DOHH2 (cell line): ENCODE data around the gene OLFML3.

Experiments
- H3F3A ChIP-seq: fragments of 200-600 bp; sonication (generic), shearing (Covaris generic); 2 replicates; pipeline ENCODE4 v1.6.0; 2016; ENCODE audit warnings: antibody characterized with exemption, mild to moderate bottlenecking; ENCODE audit not compliant: control insufficient read depth, insufficient read depth
- H3K27ac ChIP-seq: fragments of 200-600 bp; sonication (generic); 2 replicates; pipeline ENCODE4 v1.5.1; 2014; ENCODE audit warnings: low read depth, mild to moderate bottlenecking, low read length, moderate library complexity
- H3K27me3 ChIP-seq: fragments of 200-600 bp; sonication (generic); 2 replicates; pipeline ENCODE4 v1.6.1; 2014; ENCODE audit warnings: mild to moderate bottlenecking, low read length, mixed read lengths; ENCODE audit not compliant: control insufficient read depth
- H3K36me3 ChIP-seq: fragments of 200-600 bp; sonication (generic); 2 replicates; pipeline ENCODE4 v1.6.1; 2014; ENCODE audit warnings: mild to moderate bottlenecking, low read length, moderate library complexity, mixed read lengths; ENCODE audit not compliant: control insufficient read depth
- H3K4me1 ChIP-seq: fragments of 200-600 bp; sonication (generic); 2 replicates; pipeline ENCODE4 v1.6.1; 2014; ENCODE audit warnings: mild to moderate bottlenecking, low read length, mixed read lengths; ENCODE audit not compliant: control insufficient read depth
- H3K4me2 ChIP-seq: fragments of 200-600 bp; sonication (generic); 2 replicates; pipeline ENCODE4 v1.6.0; 2014; ENCODE audit warnings: mild to moderate bottlenecking, low read length, moderate library complexity
- H3K4me3 ChIP-seq: fragments of 200-600 bp; sonication (generic); 2 replicates; pipeline ENCODE4 v1.5.1; 2014; ENCODE audit warnings: mild to moderate bottlenecking, low read length, mixed read lengths
- H3K79me2 ChIP-seq: fragments of 200-600 bp; sonication (generic); 2 replicates; pipeline ENCODE4 v1.6.1; 2014; ENCODE audit warnings: mild to moderate bottlenecking, low read length, mixed read lengths; ENCODE audit not compliant: control insufficient read depth
- H3K9me2 ChIP-seq: fragments of 200-600 bp; sonication (generic); replicated peaks from 2 replicates; pipeline ENCODE4 v1.6.1; 2014; ENCODE audit warnings: mild to moderate bottlenecking, low read length, mixed read lengths; ENCODE audit not compliant: control insufficient read depth
- H3K9me3 ChIP-seq: fragments of 200-600 bp; sonication (generic); 2 replicates; pipeline ENCODE4 v1.6.1; 2014; ENCODE audit warnings: antibody characterized with exemption, low read length, mixed read lengths; ENCODE audit not compliant: control insufficient read depth, insufficient read depth
- H4K20me1 ChIP-seq: fragments of 200-600 bp; sonication (generic); 2 replicates; pipeline ENCODE4 v1.6.0; 2014; ENCODE audit warnings: low read depth, mild to moderate bottlenecking, antibody characterized with exemption, low read length, moderate library complexity; ENCODE audit not compliant: control insufficient read depth, insufficient read depth
- CTCF ChIP-seq: fragments of 200-600 bp; sonication (generic); IDR thresholded peaks from one replicate; pipeline ENCODE4 v1.5.1; 2014; ENCODE audit warnings: antibody characterized with exemption, mild to moderate bottlenecking, low read depth, low read length; ENCODE audit not compliant: poor library complexity, severe bottlenecking
- EZH2phosphoT487 ChIP-seq: fragments of 200-600 bp; sonication (generic); IDR thresholded peaks from 2 replicates; pipeline ENCODE4 v1.6.1; 2017; ENCODE audit warnings: borderline replicate concordance, mild to moderate bottlenecking, antibody characterized with exemption, low read length, moderate library complexity, mixed read lengths

OLFML3 gene

GRCh38 chr1:113977906-113978305 lies 1.4 kb upstream of the OLFML3 start:
- no peak for TF ChIP-seq EZH2phosphoT487
- TF ChIP-seq CTCF, result no peak
- Histone ChIP-seq H3K27ac (no peak overlapping the region), H3K9me2 (no peaks in the 10 kb centered on the region), H3K4me3 (no peak overlapping the region), H3K4me1 (peaks cover 10% of the 10 kb centered on the region), H3K36me3 (peaks cover 11% of the 10 kb centered on the region), H3F3A (peaks cover 10% of the 10 kb centered on the region), H3K27me3 (no peaks in the 10 kb centered on the region), H3K9me3 (no peaks in the 10 kb centered on the region), H3K4me2 (no peak overlapping the region), H4K20me1 (no peaks in the 10 kb centered on the region), H3K79me2 (no peaks in the 10 kb centered on the region)

- H3K4me1 ChIP-seq, result peaks cover 10% of the 10 kb centered on the region
- H3K4me2 ChIP-seq, result no peak overlapping the region
- no peaks in the 10 kb centered on the region for H3K9me3 ChIP-seq
- H3K9me2 ChIP-seq, result no peaks in the 10 kb centered on the region
- peaks cover 10% of the 10 kb centered on the region for H3F3A ChIP-seq
- no peak overlapping the region for H3K4me3 ChIP-seq
- H3K36me3 ChIP-seq, result no peaks in the 10 kb centered on the region; the same call in 1 of the 2 replicates
- no peak overlapping the region for H3K27ac ChIP-seq
- H4K20me1 ChIP-seq, result no peaks in the 10 kb centered on the region
- H3K79me2 ChIP-seq, result no peaks in the 10 kb centered on the region
- no peaks in the 10 kb centered on the region for H3K27me3 ChIP-seq
- no peak for TF ChIP-seq CTCF
- no peak for TF ChIP-seq EZH2phosphoT487
Measured at GRCh38 chr1:113980110-113980509, 836 bp downstream of the OLFML3 start.

- H3K4me2 ChIP-seq, result no peak overlapping the region
- no peaks in the 10 kb centered on the region for H3K79me2 ChIP-seq
- H3K9me2 ChIP-seq, result no peaks in the 10 kb centered on the region
- no peak overlapping the region for H3K27ac ChIP-seq
- H3K36me3 ChIP-seq, result no peaks in the 10 kb centered on the region
- H3F3A ChIP-seq, result peaks cover 6% of the 10 kb centered on the region
- TF ChIP-seq EZH2phosphoT487, result no peak
- TF ChIP-seq CTCF, result no peak
- no peaks in the 10 kb centered on the region for H3K4me1 ChIP-seq
- H4K20me1 ChIP-seq, result no peaks in the 10 kb centered on the region
- H3K4me3 ChIP-seq, result no peak overlapping the region
- H3K9me3 ChIP-seq, result no peaks in the 10 kb centered on the region
- H3K27me3 ChIP-seq, result no peaks in the 10 kb centered on the region
Measured at GRCh38 chr1:113981962-113982931, 3.0 kb downstream of the OLFML3 start.
